Measurements from ENCODE around the gene ADAMTSL1.

DNA sequence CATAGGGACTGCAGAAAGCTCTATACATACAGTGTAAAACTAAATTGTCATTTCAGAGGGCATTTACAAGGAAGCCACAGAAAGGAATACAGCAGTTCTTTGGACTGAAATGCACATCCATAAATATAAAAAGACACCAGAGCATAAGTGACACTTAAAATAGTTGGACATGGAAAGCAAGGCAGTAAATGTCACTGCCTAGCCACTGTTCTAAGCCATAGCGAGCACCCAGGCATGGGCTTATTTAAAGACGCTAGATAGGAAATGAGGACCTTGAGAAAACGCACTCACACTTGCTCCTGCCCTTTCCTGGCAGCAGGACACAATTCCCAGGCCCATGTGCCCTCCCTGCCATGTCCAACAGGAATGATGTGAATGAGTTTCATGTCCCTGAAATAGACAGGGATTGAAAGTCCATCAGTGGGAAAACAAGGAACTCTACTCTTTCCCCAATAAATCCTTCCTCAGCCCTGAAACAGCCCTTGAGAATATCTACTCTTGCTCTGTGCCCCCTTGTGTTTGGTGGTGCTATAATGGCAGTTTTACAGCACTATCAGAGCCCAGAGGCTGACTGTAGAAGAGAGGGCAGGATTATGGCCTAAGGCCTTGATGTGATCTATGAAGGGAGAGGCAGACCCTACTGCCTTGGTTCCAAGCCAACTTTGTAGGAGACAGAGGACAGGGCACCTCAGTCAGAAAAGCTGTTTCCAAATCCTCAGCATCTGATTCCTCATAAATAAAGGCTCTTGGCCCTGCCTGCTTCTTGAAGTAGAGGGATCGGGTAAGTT, 376.1 kb downstream of the ADAMTSL1 start:
- TF ChIP-seq POLR2AphosphoS5 (IDR thresholded peaks at IDR 0.05; ENCODE audit: low read depth, low read length) (no peak), SUZ12 (IDR thresholded peaks at IDR 0.05; ENCODE audit: low read length) (no peak), CHD1 (IDR thresholded peaks at IDR 0.05; ENCODE audit: low read depth, low read length) (no peak), RFX5 (IDR thresholded peaks at IDR 0.05; ENCODE audit: borderline replicate concordance, low read depth, low read length) (no peak), KDM1A (IDR thresholded peaks at IDR 0.05; ENCODE audit: borderline replicate concordance, low read length) (no peak), RNF2 (IDR thresholded peaks at IDR 0.05; ENCODE audit: borderline replicate concordance, low read depth, low read length, missing control alignments, poor library complexity, severe bottlenecking) (no peak), TEAD4 (IDR thresholded peaks at IDR 0.05; ENCODE audit: low read depth, low read length) (no peak), GABPA (IDR thresholded peaks at IDR 0.05; ENCODE audit: borderline replicate concordance, insufficient read depth, low read length) (no peak), SP1 (IDR thresholded peaks at IDR 0.05; ENCODE audit: low read depth, low read length) (no peak), EZH2 (IDR thresholded peaks at IDR 0.05; ENCODE audit: low read depth, low read length, severe bottlenecking) (no peak)
- TF ChIP-seq, protein P1, sequence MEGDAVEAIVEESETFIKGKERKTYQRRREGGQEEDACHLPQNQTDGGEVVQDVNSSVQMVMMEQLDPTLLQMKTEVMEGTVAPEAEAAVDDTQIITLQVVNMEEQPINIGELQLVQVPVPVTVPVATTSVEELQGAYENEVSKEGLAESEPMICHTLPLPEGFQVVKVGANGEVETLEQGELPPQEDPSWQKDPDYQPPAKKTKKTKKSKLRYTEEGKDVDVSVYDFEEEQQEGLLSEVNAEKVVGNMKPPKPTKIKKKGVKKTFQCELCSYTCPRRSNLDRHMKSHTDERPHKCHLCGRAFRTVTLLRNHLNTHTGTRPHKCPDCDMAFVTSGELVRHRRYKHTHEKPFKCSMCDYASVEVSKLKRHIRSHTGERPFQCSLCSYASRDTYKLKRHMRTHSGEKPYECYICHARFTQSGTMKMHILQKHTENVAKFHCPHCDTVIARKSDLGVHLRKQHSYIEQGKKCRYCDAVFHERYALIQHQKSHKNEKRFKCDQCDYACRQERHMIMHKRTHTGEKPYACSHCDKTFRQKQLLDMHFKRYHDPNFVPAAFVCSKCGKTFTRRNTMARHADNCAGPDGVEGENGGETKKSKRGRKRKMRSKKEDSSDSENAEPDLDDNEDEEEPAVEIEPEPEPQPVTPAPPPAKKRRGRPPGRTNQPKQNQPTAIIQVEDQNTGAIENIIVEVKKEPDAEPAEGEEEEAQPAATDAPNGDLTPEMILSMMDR (IDR thresholded peaks at IDR 0.05; ENCODE audit: control extremely low read depth in 1 of 3, insufficient read depth in 1 of 3, low read depth in 1 of 3, low read length in 3 of 3): peak in 1 of 3 experiments; percentile 12; a peak in 1 of 4 replicates
- TF ChIP-seq, protein P2, sequence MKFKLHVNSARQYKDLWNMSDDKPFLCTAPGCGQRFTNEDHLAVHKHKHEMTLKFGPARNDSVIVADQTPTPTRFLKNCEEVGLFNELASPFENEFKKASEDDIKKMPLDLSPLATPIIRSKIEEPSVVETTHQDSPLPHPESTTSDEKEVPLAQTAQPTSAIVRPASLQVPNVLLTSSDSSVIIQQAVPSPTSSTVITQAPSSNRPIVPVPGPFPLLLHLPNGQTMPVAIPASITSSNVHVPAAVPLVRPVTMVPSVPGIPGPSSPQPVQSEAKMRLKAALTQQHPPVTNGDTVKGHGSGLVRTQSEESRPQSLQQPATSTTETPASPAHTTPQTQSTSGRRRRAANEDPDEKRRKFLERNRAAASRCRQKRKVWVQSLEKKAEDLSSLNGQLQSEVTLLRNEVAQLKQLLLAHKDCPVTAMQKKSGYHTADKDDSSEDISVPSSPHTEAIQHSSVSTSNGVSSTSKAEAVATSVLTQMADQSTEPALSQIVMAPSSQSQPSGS (IDR thresholded peaks at IDR 0.05; ENCODE audit: low read length): no peak
- TF ChIP-seq, protein P3, sequence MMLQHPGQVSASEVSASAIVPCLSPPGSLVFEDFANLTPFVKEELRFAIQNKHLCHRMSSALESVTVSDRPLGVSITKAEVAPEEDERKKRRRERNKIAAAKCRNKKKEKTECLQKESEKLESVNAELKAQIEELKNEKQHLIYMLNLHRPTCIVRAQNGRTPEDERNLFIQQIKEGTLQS (IDR thresholded peaks at IDR 0.05; ENCODE audit: insufficient read depth, low read depth, low read length): no peak

All from H1 (cell line).